NT2/D1 (cell line): ENCODE measurements around the gene ZBTB40.

Experiments used
- SUZ12 ChIP-seq: IDR thresholded peaks from 2 replicates; pipeline ENCODE4 v1.6.1; 2011; ENCODE audit not compliant: insufficient read length, insufficient read depth; ENCODE audit errors: extremely low read depth
- YY1 ChIP-seq: IDR thresholded peaks from 2 replicates; pipeline ENCODE4 v1.6.1; 2011; ENCODE audit not compliant: insufficient read length, insufficient read depth
- ZNF274 ChIP-seq: IDR thresholded peaks from 2 replicates; pipeline ENCODE4 v1.6.1; 2011; ENCODE audit warnings: mild to moderate bottlenecking, low read depth, low read length

- no peak for TF ChIP-seq YY1
- no peak for TF ChIP-seq ZNF274
- no peak for TF ChIP-seq SUZ12
Measured at GRCh38 chr1:22540337-22540736, 88.7 kb downstream of the ZBTB40 start.
